SIG-M5 treated with dmso at 0.1 percent for 504 hours (cell line): ENCODE measurements around the gene PFDN1.
A peak's percentile ranks its signal among the peaks of the same experiment; 100 is the strongest.
"Not testable (repeated sequence)": the region's sequence is repeated elsewhere in the genome, so short reads cannot be mapped to it uniquely, and the experiment has no call there.

Experiments
- DNase-seq: peaks from one replicate; lab custom pipeline; 2025; ENCODE audit not compliant: unreplicated experiment; lab: John Stamatoyannopoulos, UW

Gene PFDN1

GRCh38 chr5:140217299-140218026 lies 85.4 kb downstream of the PFDN1 start:
- DNase-seq, result no peak

- no peak for DNase-seq
Measured at GRCh38 chr5:140216478-140217074, 86.3 kb downstream of the PFDN1 start.

- no peak for DNase-seq
Measured at GRCh38 chr5:140215276-140215675, 87.6 kb downstream of the PFDN1 start.

- DNase-seq, result no peak
Measured at GRCh38 chr5:140214831-140215230, 88.1 kb downstream of the PFDN1 start.

GRCh38 chr5:140213370-140213983 lies 89.4 kb downstream of the PFDN1 start:
- DNase-seq, result no peak

GRCh38 chr5:140208065-140208464 lies 94.8 kb downstream of the PFDN1 start:
- DNase-seq, result no peak

GRCh38 chr5:140207250-140207964 lies 95.5 kb downstream of the PFDN1 start:
- no peak for DNase-seq

GRCh38 chr5:140205952-140206351 lies 96.9 kb downstream of the PFDN1 start:
- DNase-seq, result no peak

GRCh38 chr5:140205216-140205615 lies 97.7 kb downstream of the PFDN1 start:
- peak; percentile 38 for DNase-seq

- DNase-seq, result no peak
Measured at GRCh38 chr5:140202610-140203009, 100.3 kb downstream of the PFDN1 start.

- no peak for DNase-seq
Measured at GRCh38 chr5:140202078-140202477, 100.8 kb downstream of the PFDN1 start.

GRCh38 chr5:140198915-140199314 lies 104.0 kb downstream of the PFDN1 start:
- not testable (repeated sequence) for DNase-seq

GRCh38 chr5:140197023-140197422 lies 105.9 kb downstream of the PFDN1 start:
- no peak for DNase-seq

GRCh38 chr5:140196115-140196814 lies 106.6 kb downstream of the PFDN1 start:
- no peak for DNase-seq
